HG03442 (cell line): ENCODE data around the gene GALK2.

Experiments
- ATAC-seq: cut with Tn5 transposase; IDR thresholded peaks from one replicate; pipeline ENCODE4 v1.9.1; 2021; ENCODE audit warnings: mild to moderate bottlenecking, moderate library complexity; ENCODE audit not compliant: unreplicated experiment

Gene GALK2

DNA sequence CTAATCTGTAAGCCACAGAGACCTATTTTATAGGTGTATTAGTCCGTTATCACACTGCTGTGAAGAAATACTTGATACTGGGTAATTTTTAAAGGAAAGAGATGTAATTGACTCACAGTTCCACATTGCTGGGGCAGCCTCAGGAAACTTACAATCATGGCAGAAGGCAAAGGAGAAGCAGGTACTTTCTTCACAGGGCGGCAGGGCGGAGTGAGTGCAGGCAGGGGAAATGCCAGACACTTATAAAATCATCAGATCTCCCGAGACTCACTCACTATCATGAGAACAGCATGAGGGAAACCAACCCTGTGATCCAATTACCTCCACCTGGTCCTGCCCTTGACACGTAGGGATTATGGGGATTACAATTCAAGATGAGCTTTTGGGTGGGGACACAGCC, 108.7 kb downstream of the GALK2 start:
- no peak for ATAC-seq

DNA sequence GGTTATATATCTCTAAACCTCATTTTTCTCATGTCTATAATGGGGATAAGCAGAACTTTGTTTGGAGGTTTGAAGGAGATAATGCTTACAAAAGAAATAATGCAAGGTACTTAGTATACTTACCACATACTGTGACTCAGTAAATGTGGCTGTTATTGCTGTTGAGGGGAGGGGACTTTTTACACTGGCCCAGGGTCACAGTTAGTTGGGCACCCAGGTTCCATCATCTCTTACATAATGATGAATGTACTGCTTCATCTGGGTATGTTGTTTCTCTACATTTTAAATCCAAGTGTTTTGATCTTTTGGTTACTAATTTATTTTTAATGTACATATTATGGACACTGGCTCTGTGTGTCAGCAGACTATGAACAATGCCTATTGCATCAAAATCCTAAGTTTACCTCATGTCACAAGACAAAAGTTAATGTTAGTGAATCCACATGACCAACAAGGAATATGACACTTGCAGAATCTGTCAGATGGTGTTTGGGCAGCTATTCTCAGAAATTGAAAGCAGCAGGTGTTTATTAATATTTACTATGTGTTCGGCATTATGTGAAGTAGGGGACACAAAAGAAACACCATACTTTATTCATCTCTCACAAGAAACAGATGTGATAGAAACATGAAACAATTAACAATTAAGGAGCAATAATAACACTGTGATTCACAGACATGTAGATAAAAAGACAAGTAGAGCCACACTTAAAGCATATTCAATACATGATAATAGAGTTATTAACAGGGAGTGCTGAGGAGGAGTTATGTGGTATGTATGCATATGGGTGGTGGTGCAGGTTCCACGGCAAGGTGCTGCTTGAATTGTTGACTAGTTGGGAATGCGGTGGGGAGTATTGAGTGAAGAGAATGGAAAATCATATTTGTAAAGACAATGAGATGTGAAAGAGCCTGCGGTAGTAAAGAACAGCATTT, 109.7 kb downstream of the GALK2 start:
- ATAC-seq = no peak

DNA sequence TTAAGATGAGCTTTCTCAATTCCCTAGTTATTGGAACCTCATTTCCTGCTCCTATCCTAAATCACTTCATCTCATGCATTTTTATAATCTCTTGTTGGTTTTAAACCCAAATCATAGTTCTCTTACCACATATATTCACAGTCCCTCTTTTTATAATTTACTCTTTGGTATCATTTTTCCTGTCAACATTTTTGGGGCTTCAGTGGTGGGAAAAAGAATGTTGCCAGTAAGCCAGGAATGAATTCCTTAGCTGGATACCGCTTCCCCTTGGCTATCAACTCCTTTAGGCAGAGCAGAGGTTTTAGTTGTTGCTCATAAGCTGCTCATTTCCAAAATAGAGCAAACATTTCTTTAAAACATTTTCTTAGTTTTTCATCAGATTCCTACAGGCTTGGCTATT, 112.3 kb downstream of the GALK2 start:
- no peak for ATAC-seq

DNA sequence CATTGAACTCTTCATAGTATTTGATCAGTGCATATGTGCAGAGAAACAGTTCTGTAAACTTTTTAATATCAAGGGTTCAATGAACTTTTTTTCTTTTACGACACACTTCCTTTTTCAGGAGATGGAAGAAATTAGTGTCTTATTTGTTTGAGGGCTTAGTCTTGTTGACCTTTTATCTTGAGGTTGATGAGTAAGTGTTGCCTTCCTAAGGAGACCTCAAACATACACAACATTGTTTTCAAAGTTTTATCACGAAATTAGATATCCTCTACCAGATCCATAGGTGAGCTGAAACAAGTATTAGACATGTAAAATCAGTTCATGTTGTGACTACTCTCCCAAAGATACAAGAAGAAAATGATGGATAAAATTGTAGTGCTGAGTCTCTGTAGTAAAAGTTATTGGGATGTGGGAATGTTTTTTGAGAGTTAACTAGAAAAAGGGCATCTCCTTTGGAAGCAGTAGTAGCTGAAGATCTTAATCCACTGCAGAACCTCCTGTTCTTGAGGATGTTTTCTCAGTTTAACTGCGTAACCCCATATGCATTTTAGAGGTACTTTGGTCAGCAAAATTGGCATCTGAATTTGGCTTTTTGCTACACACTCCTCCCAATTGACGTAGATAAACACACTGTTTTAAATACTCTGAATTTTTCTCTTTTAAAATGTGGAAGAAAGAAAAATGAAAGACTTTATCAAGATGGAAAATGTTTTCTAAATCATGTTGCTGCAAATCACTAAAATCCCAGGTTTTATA, 116.8 kb downstream of the GALK2 start:
- no peak for ATAC-seq

DNA sequence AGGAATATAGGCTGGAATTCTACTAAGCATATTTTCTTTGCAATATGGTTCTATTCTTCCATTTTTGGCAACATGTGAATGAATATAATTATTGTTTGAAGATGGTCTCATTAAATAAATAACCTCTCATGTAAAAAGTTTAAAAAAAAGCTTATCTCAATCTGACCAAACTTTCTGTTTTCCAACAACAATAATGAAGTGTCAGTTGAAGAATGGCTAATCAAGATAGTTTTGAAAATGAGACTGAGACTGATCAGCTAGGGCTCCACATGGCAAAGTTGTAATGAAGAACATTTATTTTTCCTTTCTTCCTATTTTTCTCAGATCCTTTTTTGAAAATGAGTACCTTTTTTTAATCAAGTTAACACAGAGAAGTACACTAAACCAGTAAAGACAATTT, 117.4 kb downstream of the GALK2 start:
- ATAC-seq = no peak

DNA sequence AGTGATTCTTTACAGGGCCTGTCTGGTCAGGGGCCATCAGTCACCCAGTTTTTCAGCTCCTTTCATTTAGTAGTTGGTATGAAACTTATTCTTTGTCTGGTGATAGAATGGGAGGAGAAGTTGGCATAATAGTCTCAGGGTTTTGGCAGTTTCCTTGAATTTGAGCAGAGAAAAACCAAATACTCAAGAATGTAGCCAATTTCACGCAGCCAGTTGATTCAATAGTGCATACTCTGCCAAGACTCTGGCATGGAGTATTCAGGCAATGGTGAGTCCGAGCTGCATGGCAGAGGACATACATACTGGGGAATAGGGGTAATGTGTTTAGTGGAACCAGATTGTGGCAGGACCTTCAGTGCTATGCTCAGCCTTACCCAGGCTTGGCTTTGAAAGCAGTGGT, 118.3 kb downstream of the GALK2 start:
- no peak for ATAC-seq

DNA sequence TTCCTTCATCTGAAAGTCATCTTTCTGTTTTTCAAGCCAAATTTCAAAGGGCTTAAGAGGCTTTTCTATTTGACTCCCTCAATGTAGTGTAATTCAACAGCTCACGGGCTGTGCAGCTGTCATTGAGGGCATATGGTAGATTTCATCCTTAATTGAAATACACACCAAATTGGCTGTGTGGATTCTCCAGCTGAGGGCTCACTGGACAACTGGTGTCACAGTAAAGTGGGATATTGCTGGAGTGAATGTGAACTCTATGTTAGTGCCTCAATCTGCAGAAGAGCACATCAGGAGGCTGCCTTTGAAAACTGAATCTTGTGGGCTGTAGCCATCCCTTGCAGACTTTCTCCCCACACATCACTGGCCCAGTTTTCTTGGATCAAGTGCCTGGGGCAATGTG, 120.1 kb downstream of the GALK2 start:
- ATAC-seq = no peak

DNA sequence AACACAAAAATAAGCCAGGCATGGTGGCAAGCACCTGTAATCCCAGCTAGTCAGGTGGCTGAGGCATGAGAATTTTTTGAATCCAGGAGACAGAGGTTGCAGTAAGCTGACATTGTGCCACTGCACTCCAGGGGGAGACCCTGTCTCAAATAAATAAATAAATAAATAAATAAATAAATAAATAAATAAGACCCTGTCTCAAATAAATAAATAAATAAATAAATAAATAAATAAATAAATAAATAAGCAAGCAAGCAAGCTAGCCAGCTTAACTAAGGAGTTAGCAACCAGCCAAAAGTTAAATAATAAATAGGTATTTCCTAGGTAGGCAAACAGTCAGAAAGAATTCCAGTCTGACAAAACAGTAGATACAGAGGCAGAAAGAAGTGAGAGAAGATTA, 123.9 kb downstream of the GALK2 start:
- no peak for ATAC-seq

DNA sequence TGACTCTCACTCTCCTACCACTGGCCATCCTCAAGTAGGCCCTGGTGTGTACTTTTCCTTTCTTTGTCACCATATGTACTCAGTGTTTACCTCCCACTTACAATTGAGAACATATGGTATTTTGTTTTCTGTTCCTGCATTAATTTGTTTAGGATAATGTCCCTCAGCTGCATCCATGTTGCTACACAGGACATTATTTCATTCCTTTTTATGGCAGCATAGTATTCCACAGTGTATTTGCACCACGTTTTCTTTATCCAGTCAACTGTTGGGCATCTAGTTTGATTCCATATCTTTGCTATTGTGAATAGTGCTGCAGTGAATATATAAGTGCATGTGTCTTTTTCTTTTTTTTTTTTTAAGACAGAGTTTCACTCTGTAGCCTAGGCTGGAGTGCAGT, 126.2 kb downstream of the GALK2 start:
- ATAC-seq = no peak

DNA sequence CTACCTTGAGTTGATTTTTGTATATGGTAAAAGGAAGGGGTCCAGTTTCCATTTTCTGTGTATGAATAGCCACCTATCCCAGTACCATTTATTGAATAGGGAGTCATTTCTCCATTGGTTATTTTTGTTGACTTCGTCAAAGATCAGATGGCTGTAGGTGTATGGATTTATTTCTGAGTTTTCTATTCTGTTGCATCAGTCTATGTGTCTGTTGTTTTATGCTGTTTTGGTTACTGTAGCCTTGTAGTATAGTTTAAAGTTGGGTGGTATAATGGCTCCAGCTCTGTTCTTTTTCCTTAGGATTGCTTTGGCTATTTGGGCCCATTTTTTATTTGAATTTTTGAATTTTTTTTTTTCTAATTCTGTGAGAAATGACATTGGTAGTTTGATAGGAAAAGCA, 127.5 kb downstream of the GALK2 start:
- no peak for ATAC-seq

DNA sequence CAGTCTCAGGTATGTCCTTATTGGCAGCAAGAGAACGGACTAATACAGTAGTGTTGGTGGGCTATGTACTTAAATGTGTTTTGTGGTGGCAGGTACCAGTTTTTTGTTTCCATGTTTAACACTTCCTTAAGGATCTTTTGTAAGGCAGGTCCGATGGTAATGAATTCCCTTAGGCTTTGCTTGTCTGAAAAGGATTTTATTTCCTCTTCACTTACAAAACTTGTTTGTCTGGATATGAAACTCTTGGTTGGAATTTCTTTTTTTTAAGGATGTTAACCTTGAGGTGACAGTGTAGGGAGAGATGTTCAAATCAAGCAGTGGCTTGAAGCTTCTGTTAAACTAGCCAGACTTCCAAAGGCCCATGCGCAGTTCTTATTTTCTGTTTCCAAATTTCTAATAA, 130.8 kb downstream of the GALK2 start:
- ATAC-seq = no peak

DNA sequence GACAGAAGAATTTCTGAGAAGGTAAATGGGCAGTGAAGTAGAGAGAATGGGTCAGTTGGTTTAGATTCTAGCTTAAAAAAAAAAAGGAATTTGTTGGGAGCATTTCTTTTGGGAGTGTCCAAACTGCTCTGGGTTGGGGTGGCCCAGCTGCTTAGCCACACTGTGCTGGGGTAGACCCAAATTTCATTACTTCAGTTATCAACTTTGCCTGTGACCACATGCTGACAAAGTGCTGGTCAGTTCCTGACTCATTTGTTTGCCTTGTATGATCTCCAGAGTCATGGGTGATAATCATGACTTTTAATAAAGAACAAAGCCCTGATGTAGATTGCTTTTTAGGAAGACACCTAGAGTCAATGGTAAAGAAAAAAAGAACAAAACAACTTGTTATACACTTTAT, 131.5 kb downstream of the GALK2 start:
- no peak for ATAC-seq

DNA sequence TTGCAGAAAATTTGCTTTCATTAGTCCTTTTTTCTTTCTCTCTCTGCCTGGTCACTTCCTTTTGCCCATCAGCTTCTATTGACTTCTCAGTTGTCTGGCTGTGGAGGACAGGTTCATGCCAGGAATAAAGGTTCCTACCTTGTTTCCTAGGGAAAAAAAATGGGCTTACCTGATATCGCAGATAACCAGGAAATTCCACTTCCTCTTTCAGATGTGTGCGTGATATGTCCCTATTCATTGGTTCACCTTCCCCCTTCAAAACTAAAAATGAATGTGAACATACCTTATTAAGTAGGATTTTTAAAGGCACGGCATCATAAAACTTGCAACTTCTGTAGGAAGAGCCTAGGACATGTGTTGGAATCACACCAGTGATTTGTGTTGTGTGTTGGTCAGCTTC, 133.0 kb downstream of the GALK2 start:
- ATAC-seq = no peak

DNA sequence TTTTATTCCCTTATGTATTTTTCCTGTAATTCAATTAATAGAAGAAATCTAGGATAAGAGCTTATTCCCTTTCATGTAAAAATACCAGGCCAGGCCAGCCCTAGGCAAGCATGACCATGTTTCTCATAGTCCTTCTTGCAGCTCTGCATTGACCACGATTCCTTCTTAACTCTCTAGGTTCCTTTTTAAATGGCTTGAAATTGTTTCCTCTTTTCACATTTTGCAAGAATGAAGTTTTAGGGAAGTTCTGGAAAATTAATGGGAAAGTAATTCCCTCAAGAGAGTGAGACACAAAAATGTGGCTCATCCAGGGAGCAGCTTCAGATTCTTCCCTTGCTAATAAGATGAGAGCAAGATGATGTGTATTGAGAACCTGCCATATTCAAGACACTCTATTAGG, 136.5 kb downstream of the GALK2 start:
- ATAC-seq = no peak

DNA sequence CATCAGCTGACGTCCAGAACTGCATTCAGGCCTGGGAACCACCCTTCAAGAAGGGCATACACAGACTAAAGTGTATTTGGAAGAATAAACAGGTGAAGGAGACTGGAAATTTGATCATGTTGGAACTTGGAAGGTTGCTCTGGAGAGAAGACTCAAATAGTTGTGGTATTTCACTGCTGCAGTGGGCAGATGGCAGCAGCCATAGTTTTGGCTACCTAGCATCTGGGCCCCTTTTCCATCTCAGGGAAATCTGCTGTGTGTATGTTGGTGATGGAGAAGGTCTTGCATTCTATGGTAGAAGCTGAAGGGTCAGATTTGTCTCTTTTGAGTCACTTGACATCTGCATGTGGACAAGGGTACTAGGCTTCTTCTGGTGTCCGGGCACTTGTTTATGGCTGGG, 138.6 kb downstream of the GALK2 start:
- no peak for ATAC-seq

DNA sequence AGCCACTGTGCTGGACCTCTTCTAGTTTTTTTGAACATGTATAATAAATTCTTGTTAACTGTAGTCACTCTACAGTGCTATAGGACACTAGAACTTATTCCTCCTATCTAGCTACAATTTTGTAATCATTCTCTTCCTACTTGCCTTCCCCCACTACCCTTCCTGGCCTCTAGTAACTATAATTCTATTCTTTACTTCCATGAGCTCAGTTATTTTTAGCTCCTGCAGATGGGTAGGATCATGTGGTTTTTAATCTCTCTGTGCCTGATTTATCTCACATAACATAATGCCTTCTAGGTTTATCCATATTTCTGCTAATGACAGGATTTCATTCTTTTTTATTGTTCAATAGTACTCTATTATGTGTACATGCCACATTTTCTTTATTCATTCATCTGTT, 139.8 kb downstream of the GALK2 start:
- no peak for ATAC-seq

DNA sequence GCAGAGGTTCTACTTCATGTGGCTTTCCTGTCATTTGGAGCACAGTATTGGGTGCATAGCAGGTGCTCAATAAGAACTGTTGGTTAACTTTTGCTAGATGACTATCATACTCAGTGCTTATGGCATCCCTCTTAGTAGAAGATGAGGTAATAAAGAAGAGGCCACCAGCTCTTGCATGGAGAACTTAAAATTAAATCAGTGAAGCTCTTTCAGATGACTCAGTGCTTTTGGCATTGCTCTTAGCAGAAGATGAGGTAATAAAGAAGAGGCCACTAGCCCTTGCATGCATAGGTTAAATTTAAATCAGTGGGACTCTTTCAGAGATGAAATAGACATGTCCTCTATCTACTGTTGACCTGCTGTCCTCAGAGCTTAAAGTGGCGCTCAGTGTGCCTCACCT, 143.6 kb downstream of the GALK2 start:
- ATAC-seq = no peak

DNA sequence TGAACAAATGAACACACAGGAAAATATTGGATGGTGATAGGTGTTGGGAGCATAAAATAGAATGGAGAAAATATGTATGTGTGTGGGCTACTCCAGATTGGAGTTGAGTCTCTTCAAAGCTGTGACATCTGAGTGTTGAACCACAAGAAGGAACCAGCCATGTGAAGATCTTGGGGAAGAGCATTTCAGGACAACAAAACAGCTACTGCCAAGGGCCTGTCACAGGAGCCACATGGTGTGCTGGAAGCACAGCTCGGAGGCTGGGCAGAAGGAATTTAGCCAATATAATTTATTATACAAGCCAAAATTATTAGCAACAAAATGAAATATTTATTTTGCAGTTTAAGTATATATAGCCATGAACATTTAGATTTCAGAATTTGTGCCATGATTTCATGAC, 144.7 kb downstream of the GALK2 start:
- ATAC-seq = no peak

DNA sequence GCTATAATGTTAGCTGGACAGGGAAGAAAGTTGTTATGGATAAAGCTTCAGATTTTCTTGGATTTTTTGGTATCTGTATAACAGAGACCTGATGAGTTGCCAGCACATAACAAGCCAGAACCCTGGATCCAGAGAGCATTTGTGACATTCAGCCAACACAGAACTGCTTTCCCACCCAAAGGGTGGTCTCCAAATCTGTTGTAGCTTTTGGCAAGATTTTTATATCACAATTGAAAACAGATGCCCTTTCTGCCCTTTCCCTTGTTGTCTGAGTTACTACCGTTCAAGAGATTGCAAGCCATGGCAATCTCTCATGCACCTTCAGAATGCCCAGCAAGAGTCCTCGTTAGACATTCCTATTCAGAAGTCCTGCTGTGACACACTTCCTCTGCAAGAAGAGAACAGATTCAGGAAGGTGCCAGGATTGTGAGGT, 145.4 kb downstream of the GALK2 start:
- ATAC-seq = no peak

DNA sequence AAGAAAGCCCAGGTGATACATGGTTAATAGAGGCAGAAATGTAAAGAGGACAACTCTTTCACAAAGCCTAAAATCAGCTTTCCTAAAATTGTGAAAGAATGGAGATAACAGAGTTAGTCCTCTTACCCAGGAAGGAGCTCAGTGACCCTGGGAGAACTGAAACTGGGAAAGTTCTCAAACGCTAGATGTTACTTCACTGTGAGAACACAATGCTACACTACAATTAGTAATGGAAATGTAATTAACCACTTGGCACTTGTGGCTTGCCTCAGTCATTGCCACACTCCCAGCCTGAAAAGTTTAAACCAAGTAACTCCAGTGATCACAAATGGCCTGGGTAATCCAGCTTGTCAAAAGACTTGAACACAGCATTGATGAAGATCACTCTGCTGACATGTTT, 150.3 kb downstream of the GALK2 start:
- no peak for ATAC-seq

DNA sequence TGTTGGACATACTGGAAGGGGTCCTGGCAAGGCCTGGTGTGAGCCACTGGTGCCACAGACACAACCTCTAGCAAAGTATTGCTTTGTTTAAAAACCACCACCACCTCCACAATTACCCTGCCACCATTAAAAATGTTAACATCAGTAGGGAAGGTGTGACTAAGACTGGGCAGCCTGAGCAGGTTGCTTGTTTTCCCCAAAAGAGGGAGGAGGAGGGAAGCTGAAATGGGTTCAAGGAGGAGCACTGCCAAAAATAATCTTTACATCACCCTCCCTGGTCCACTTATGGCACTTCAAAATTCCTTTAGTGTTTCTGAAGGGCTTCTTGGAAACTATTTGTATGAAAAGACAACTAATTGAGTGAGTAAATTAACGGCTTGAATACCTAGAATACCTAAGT, 153.2 kb downstream of the GALK2 start:
- no peak for ATAC-seq

DNA sequence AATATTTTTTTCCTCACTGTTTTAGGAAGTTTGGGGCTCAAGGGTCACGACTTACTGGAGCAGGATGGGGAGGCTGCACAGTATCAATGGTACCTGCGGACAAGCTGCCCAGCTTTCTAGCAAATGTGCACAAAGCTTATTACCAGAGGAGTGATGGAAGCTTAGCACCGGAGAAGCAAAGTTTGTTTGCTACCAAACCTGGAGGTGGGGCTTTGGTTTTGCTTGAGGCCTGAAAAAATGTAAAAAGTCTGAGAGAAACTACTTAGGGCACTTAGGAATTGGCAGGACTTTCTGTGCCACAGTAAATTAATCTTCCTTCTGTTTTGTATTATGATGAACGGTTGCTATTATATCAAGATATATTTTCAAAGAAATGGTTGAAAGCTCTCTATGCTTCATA, 157.9 kb downstream of the GALK2 start:
- no peak for ATAC-seq
